Measurements from ENCODE around the gene ZDHHC16.
A peak's percentile ranks its signal among the peaks of the same experiment; 100 is the strongest.

ZDHHC16 gene

GRCh38 chr10:97481071-97481470, 35.1 kb downstream of the ZDHHC16 start:
- DNase-seq: no peak

GRCh38 chr10:97482381-97482780, 36.4 kb downstream of the ZDHHC16 start:
- DNase-seq: no peak

- DNase-seq: no peak
Measured at GRCh38 chr10:97483506-97483905, 37.5 kb downstream of the ZDHHC16 start.

- DNase-seq: no peak
Measured at GRCh38 chr10:97483921-97484320, 37.9 kb downstream of the ZDHHC16 start.

- DNase-seq: no peak
Measured at GRCh38 chr10:97485647-97486281, 39.8 kb downstream of the ZDHHC16 start.

- DNase-seq: no peak
Measured at GRCh38 chr10:97490592-97490991, 44.6 kb downstream of the ZDHHC16 start.

- DNase-seq: no peak
Measured at GRCh38 chr10:97494151-97494550, 48.2 kb downstream of the ZDHHC16 start.

GRCh38 chr10:97494863-97495506, 49.0 kb downstream of the ZDHHC16 start:
- DNase-seq: no peak

GRCh38 chr10:97497572-97498075, 51.6 kb downstream of the ZDHHC16 start:
- DNase-seq: peak; percentile 58

GRCh38 chr10:97498076-97498840, 52.3 kb downstream of the ZDHHC16 start, which contains the start of gene MMS19:
MMS19 (minus strand) TSS chr10:97498422; CDS start chr10:97498384, 38 bp downstream.
- peak; percentile 98 for DNase-seq

- no peak for DNase-seq
Measured at GRCh38 chr10:97498841-97499560, 53.0 kb downstream of the ZDHHC16 start, which contains the start of gene UBTD1. UBTD1 (plus strand) TSS chr10:97498924; CDS start chr10:97499204, 280 bp downstream.

- no peak for DNase-seq
Measured at GRCh38 chr10:97499561-97500296, 53.8 kb downstream of the ZDHHC16 start.

GRCh38 chr10:97500297-97500575, 54.3 kb downstream of the ZDHHC16 start:
- no peak for DNase-seq

GRCh38 chr10:97502916-97503315, 56.9 kb downstream of the ZDHHC16 start:
- DNase-seq: no peak

GRCh38 chr10:97503406-97503805, 57.4 kb downstream of the ZDHHC16 start:
- DNase-seq: no peak

- no peak for DNase-seq
Measured at GRCh38 chr10:97505152-97505551, 59.2 kb downstream of the ZDHHC16 start.

- DNase-seq: no peak
Measured at GRCh38 chr10:97506199-97506991, 60.4 kb downstream of the ZDHHC16 start.
